HG03460 (cell line): Measurements from ENCODE around the gene FAM187B.
"Not testable (repeated sequence)": the region's sequence is repeated elsewhere in the genome, so short reads cannot be mapped to it uniquely, and the experiment has no call there.

Source experiments
- ATAC-seq: cut with Tn5 transposase; IDR thresholded peaks from one replicate; pipeline ENCODE4 v1.9.1; 2021; ENCODE audit not compliant: unreplicated experiment

FAM187B gene

DNA sequence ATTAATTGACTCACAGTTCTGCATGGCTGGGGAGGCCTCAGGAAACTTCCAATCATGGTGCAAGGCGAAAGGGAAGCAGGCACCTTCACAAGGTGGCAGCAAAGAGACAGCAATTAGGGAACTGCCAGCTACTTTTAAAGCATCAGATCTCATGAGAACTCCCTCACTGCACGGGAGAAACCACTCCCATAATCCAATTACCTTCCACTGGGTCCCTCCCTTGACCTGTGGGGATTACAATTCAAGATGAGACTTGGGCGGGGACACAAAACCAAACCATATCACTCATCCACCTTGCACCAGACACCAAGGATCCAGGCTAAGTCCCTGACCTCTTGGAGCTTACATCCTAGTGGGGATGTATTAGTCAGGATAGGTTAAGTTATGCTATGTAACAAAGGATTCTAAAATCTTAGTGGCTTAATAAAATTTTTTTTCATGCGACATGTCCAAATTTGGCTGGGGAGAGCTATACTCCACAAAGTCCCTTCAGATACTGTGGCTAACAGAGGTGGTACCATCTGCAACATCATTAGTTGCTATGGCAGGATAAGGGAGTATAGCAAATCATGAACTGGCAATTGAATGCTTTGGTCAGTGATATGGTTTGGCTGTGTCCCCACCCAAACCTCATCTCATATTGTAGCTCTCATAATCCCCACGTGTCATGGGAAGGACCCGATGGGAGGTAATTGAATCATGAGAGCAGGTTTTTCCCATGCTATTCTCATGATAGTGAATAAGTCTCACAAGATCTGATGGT lies 8.3 kb upstream of the FAM187B start:
- no peak for ATAC-seq

DNA sequence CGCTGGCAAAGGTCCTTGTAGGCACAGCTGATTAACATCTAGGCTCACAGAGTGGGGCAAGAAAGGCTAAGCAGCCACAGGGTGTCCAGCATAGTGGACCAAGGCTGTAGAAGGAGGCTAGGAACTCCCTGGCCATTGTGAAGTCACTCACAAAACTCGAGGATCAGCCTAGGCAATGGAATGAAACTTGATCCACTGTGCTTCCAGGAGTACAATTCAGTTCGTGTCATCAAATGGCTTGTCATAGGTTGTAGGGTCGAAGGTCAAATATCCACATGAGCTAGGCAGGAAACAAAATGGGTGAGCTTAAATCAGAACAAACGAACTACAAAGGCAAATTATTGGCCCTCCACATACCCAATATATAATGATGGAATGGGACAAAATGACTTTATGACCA lies 4.4 kb upstream of the FAM187B start:
- no peak for ATAC-seq

DNA sequence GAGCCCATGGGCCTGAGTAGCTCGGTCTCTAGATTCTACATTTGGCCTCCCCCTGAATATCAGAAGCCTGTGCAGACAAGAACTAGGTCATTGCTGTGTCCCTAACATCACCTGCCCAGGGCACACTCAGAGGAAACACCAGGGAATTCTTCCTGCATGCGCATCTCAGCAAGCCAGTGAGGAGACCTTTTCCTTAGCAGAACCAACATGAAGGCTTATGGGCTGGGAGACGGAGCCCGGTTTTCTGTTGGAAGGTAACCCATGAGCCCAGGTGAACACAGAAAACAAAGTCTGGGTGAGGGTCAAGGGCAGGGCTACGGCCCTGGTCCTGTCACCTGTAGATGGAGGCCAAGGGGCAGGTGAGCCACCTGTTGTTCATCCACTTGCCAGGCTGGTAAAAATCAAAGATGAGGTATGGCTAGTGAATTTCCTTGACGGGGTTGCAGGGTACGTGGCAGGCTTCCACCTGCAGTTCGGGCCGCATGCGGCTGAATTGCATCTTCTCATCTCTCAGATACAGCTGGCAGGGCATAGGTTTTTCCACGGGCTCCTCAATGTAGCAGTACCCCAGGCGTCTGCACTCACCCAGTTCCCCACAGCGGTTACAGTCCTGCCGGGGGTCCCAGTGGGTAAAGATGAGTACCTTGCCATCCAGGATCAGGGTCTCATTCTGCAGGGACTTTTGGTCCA lies 3.6 kb upstream of the FAM187B start:
- ATAC-seq = no peak

DNA sequence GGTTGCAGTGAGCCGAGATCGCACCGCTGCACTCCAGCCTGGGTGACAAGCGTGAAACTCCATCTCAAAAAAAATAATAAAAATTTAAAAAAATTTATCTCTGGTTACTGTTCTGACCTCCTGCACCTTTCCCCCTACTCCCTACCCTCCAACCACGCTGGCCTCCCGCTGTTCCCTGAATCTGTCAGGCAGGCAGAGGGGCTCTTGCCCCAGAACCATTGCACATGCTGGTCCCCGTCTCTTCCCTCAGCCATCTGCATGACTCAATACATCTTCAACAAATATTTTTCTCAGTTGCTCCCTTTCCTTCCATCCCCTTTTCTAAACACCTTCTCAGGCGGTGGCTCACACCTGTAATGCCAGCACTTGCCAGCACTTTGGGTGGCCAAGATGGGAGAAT lies 1.1 kb upstream of the FAM187B start:
- no peak for ATAC-seq

DNA sequence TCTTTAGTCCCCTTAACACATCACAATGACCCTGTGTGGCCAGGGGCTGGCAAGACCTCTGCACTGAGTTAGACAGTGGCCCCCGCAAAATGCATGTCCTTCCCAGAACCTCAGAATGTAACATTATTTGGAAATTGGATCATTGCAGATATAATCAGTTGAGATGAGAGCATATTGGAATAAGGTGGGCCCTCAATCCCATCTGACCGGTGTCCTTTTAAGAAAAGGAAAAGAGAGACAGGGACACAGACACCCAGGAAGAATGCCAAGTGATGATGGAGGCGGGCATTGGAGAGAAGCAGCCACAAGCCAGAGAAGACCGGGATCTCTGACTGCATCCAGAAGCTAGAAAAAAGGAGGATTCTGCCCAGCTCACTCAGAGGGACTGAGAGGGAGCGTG lies 1.8 kb downstream of the FAM187B start:
- no peak for ATAC-seq

DNA sequence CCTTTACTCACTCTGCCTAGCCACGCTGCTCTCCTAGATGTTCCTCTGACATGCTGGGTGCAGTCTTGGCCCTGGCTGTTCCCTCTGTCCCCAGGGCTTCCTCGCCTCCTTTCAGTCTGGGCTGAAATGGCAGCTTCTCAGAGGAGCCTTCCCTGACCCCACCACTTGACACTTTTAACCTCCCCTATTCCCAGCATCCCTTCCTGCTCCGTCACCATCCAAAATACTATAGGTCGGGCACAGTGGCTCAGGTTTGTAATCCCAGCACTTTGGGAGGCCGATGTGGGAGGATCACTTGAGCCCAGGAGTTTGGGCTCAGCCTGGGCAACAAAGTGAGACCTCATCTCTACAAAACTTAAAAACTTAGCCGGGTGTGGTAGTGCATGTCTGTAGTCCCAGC lies 2.6 kb downstream of the FAM187B start:
- no peak for ATAC-seq

DNA sequence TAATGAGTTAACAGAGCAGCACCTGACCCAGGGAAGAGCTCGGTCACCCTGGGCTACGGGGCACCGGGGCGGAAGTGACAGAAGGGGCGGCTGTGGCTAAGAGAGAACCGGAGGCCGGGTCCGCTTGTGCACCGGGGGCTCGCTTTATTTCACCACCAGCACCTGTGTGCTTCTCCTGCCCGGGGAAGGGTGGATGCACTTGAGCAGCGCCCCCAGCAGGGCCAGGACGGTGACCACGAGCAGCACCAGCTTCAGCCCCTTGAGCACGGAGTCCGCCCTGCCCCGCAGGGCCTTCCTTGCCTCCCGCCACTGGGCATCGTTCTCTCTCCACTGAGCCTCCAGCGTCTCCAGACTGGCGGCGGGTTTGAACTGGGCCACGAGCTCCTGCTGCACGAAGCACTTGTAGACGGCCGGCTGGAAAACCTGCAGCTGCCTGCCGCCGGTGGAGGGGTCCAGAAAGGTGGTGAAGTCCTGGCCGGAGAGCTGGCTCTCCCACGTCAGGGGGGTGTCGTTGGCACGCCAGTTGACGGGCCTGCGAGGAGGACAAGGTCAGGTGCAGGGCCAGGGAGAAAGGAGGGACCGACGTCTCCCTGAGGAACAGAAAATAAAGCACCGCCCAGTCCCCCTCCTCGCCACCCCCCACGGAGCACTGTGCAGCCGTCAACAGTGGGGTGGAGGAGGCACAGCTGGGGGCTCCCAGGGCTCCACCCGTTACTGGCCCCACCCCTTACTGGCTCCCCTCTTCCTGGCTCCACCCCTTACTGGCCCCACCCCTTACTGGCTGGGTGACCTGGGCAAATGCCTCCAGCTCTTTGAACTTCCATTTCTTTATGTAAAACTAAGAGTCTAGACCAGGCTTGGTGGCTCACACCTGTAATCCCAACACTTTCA lies 3.6 kb downstream of the FAM187B start:
- ATAC-seq = no peak

DNA sequence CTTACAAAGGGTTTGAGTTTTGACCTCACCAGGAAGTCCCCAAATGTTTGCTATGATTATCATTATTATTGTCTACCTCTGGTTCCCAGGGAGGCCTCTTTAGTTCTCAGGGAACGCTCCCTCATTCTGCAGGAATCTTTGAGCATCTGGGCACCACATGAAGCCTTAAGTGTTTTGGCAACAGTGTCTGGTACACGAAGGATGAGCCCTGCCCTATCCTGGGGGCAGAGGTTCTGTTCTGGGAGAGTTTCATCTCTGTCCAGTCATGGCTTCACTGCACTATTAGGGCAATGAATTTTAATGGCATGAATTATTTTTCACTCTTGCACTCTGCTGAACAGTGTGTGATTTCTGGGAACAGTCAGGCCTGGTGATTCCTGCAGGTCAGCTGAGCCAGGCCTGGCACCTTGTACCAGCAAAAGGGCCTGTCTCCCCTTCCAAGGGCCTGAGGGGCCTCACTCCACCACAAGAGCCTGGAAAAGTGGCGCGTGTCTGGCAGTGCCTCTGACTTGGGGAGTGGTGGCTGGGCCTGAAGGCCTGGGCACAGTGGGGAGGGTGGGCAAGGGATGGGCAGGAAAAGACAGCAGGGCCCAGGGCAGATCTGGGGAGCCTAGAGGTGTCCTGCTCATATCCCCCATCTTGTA lies 4.6 kb downstream of the FAM187B start:
- ATAC-seq = no peak

DNA sequence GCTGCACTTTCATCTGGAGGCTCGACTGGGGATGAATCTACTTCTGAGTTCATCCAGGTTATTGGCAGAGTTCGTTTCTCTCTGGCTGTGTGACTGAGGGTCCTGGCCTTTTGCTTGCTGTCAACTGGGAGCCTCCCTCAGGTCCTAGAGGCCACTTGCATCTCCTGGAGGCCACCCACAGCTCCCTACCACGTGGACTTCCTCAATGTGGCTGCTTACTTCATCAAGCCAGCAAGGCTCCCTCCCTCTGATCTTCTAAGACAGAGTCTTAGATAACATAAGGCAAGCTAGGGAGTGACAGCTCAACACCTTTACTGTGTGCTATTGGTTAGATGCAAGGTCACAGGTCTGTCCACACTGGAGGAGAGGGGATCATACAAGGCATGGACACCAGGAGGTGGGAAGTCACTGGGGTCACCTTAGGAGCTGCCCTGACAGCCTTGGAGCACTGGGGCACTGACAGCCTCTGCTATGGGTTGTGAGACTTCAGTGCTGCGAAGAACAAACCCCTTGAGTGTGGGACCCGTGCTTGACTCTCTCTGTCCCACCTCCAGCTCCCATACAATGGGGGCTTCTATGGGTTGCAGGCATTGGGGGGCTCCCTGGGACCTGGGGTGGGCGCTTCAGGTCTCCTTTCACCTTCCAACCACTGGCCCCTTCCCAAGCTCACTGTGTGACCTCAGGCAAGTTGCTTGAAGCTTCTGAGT lies 5.3 kb downstream of the FAM187B start:
- no peak for ATAC-seq

DNA sequence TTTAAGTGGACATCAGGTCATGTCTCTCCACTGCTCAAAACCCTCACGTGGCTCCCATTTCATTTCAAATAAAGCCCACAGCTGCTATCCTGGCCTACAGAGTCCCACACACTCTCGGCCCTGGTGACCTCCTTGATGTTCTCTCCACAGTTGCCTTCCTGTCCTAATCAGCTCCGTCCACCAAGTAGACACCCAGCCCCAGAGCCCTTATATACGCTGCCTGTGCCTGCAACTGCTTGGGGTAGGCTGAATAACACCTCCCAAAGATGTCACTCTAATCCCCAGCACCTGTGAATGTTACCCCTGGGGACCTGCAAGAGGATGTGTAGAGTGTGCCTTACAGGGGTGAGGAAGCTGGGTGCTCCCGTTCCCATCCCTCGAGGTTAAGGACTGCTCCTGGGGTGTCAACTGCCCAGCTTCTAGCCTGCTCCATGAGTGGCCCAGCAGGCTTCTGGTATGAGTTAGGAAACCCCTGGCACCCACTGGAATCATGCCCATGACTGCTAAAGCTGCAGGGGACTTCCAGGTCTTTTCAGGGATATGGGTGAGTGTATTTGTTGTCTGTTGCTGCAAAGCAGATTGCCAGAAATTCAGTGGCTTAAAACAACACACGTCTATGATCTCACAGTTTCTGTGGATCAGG lies 6.0 kb downstream of the FAM187B start:
- ATAC-seq = no peak

DNA sequence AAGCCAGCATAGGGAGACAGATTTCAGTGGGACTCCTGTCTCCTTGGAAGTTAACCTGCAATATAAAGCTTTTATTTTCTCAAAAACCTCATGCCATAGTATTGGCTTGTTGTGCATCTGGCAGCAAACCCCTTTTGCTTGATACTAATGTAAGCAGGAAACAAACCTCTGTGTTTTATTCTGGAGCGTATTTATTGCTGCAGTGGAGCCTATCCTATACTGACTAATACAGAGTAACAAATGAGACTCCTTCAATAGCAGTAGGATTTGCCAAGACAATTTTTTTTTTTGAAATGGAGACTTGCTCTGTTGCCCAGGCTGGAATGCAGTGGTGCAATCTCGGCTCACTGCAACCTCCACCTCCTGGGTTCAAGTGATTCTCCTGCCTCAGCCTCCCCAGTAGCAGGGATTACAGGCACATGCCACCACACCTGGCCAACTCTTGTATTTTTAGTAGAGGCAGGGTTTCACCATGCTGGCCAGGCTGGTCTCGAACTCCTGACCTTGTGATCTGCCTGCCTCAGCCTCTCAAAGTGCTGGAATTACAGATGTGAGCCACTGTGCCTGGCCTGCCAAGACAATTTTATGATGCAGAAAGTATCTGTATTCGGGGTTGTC lies 7.5 kb downstream of the FAM187B start:
- not testable (repeated sequence) for ATAC-seq

DNA sequence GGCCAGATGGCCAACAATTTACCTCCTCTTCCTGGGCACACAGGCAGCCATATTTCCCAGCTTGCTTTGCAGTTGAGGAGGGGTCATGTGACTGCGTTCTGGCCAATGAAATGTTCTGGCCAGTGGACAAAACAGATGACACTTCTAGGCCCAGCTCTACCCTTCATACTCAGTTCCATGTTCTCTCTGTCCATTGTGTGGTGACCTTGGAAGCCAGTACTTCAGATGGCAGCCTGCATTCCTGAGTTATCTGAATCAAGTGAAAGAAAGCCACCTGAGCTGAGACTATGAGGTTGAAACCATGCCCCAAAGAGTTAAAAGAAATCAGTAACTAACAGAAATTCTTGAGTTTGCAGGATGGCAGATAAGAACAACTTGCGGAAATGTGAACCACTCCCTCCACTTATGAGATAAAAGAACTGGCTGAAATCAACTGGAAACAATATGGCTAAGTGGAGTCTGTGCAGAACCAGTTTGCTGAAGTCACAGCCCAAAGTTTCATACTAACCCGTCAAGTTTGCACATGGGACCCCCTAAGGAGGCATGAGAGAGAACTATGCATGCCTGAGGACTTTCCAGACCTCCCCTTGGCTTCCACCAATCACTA lies 8.1 kb downstream of the FAM187B start:
- ATAC-seq = no peak

DNA sequence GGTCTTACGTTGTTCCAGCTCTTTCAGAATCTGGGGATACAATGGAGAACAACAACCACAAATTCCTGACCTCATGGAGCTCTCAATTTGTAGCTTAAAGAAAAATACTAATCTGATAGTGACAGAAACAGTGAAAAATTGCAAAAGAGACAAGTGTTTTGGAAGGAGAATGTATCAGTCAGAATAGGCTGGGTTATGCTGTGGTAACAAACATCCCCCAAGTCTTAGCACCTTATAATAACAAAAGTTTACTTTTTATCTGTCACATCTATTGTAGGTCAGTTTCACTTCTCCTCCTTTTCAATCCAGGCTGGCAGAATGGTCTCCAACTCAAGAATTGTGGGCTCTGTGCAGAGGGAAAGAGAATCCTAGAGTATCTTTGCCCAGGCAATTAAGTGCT lies 9.5 kb downstream of the FAM187B start:
- ATAC-seq = no peak

DNA sequence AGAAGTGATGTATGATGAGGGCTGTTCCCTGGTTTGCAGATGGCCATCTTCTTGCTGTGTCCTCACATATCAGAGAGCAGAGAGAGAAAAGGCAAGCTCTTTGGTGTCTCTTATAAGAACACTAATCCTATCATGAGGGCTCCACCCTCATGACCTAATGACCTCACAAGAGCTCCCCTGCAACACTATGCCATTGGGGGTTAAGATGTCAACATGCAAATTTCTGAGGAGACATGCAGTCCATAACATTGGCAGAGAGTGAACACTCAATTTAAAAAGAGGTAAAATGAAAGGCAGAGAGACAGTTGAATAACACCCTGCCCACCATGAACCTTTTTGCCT lies 10.9 kb downstream of the FAM187B start:
- no peak for ATAC-seq

DNA sequence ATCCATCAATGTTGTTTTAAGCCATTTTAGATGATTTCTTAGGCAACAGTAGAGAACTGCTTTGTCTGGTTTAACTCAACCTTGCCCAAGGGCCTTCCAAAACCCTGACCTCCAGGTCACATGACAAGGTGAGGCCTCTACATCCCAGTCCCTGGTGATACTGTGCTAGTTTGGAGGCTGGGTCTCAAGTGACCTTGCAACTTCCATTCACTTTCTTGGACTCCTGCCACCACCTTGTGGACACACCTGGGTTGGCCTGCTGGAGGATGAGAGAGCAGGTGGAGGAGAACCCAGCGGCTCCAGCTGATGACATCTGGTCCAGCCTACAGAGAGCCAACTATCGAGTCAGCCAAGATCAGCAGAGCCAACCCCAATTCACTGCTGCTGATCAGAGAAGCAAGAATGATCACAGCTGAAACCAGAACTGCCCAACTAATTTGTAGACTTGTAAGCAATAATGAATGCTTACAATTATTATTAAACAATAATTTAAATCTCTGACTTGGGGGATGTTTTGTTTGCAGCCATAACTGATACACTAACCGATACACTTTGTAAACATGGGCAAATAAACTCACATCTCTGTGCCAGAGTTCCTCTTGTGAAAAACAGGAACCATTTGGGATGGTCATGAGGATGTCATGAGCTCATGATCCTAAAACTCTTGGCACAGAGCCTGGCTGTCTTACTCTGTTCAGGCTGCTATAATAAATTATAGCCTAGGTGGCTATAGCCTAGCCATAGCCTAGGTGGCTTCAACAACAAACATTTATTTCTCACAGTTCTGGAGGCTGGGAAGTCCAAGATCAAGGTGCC lies 11.5 kb downstream of the FAM187B start:
- no peak for ATAC-seq

DNA sequence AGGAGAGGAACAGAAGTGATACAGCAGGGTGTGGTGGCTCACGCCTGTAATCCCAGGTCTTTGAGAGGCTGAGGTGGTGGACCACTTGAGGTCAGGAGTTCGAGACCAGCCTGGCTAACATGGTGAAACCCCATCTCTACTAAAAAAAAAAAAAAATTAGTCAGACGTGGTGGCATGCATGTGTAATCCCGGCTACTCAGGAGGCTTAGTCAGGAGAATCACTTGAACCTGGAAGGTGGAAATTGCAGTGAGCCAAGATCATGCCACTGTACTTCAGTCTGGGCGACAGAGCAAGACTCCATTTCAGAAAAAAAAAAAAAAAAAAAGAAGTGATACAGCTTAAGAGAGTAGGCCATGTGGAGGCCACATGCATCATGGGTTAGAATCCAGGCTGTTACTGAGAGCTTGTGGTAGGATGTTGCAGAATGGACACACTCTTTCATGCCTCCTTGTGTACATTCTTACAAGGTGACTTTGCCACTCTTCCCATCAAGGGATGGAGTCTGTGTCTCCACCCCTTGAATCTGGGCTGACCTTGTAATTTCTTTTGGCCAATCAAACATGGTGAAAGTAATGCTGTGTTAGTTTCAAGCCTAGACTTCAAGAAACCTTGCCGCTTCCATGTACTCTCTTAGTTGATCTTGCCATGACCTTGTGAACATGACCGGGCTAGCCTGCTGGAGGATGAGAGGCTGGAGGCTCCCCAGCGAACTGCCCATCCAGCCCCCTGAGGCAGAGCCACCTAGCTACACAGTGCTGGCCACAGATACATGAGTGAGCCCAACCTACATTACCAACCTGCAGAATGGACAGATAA lies 12.3 kb downstream of the FAM187B start:
- no peak for ATAC-seq

DNA sequence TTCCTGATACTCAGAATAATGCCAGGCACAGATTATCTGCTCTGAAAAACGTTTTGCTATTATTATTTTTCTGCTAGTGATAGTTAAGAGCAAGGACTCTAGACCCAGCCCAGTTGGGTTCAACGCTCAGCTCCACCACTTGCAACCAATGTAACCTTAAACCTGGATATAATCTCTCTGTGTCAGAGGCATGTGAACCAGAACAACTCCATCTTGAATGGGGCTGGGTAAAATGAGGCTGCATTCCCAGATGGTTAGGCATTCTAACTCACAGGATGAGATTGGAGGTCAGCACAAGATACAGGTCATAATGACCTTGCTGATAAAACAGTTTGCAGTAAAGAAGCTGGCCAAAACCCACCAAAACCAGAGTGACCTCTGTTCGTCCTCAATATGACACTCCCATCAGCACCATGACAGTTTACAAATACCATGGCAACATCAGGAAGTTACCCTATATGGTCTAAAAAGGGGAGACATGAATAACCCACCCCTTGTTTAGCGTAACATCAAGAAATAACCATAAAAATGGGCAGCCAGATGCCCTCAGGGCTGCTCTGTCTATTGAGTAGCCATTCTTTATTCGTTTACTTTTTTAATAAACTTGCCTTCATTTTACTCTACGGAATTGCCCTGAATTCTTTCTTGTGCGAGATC lies 13.6 kb downstream of the FAM187B start:
- ATAC-seq = no peak
